NB4 (cell line): ENCODE data around the gene MARCKS.

Experiments
- POLR2A ChIP-seq: IDR thresholded peaks from 2 replicates; pipeline ENCODE4 v1.6.1; 2011; ENCODE audit warnings: mild to moderate bottlenecking; ENCODE audit not compliant: insufficient read length; ENCODE audit errors: extremely low read depth
- TF ChIP-seq, protein P1 (sequence below): IDR thresholded peaks from one replicate; pipeline ENCODE4 v1.5.1; 2012; ENCODE audit warnings: low read depth, low read length

DNA sequence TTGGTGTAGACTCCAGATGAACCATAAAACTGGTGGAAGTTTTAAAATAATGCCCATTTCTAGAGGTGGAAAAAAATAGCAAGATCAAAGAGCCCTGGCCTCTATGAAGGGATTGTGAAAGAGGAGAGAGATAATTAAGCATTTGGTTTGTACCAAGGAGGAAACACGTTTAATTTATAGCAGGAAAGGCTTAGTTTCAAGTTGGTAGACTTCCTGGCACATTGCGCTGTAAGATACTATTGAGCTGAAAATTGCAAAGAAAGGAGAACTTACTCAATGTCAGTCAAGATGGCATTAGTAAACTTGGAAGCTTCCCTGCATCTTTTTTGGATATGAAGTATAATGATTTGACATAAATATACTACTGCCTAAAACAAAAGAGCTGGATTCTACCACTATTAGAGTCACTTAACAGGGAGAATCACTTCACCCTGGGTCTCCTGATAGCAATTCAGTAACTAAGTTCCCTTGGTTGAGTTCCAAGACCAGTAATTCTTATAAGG is 24.4 kb downstream of the MARCKS start:
- TF ChIP-seq POLR2A: no peak
- TF ChIP-seq, protein P1, sequence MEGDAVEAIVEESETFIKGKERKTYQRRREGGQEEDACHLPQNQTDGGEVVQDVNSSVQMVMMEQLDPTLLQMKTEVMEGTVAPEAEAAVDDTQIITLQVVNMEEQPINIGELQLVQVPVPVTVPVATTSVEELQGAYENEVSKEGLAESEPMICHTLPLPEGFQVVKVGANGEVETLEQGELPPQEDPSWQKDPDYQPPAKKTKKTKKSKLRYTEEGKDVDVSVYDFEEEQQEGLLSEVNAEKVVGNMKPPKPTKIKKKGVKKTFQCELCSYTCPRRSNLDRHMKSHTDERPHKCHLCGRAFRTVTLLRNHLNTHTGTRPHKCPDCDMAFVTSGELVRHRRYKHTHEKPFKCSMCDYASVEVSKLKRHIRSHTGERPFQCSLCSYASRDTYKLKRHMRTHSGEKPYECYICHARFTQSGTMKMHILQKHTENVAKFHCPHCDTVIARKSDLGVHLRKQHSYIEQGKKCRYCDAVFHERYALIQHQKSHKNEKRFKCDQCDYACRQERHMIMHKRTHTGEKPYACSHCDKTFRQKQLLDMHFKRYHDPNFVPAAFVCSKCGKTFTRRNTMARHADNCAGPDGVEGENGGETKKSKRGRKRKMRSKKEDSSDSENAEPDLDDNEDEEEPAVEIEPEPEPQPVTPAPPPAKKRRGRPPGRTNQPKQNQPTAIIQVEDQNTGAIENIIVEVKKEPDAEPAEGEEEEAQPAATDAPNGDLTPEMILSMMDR: no peak
